ENCODE results near the gene FOXR1. TPM values are rescaled to one million over a fixed set of nuclear protein-coding genes. Genes with fewer than 3 reads are reported as not detected.
"Not testable (repeated sequence)": the region's sequence is repeated elsewhere in the genome, so short reads cannot be mapped to it uniquely, and the experiment has no call there.

Gene FOXR1
- total RNA-seq, 2 experiments from 2014 or later = not detected

DNA sequence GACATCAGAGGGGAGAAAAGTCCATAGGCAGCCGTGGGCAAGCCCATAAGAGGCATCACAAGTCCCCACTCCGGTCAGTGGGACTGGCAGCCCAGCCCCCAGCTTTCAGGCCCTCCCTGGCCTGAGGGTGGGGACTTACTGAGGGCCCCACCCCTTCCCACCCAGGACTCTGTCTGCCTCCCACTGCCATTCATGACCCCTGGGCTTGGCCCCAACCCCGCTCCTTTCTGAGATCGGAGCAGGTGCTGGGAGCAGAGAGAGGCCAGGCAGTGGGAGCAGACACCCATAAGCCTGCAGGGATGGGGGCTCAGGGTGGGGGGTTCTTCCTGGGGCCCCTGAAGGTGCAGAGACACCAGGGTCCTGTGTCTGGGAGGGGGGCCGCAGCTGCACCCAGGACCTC lies 10.4 kb upstream of the FOXR1 start:
- Mint-ChIP-seq H3K27me3 (no peaks in the 10 kb centered on the region), H3K4me3 (no peak overlapping the region), H3K27ac (no peak overlapping the region), H3K4me1 (ENCODE audit: low read depth) (peaks cover 3% of the 10 kb centered on the region), H3K36me3 (ENCODE audit: low read depth) (no peaks in the 10 kb centered on the region), H3K9me3 (no peaks in the 10 kb centered on the region)
- ATAC-seq = no peak
- TF ChIP-seq, protein P1, sequence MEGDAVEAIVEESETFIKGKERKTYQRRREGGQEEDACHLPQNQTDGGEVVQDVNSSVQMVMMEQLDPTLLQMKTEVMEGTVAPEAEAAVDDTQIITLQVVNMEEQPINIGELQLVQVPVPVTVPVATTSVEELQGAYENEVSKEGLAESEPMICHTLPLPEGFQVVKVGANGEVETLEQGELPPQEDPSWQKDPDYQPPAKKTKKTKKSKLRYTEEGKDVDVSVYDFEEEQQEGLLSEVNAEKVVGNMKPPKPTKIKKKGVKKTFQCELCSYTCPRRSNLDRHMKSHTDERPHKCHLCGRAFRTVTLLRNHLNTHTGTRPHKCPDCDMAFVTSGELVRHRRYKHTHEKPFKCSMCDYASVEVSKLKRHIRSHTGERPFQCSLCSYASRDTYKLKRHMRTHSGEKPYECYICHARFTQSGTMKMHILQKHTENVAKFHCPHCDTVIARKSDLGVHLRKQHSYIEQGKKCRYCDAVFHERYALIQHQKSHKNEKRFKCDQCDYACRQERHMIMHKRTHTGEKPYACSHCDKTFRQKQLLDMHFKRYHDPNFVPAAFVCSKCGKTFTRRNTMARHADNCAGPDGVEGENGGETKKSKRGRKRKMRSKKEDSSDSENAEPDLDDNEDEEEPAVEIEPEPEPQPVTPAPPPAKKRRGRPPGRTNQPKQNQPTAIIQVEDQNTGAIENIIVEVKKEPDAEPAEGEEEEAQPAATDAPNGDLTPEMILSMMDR (IDR thresholded peaks at IDR 0.05) = no peak
- no peak for DNase-seq
- intact Hi-C loops (cut with micrococcal nuclease) = no loop called here
- CTCF ChIA-PET = interaction anchor here (2.3 kb wide), 1 partner anchor 271 kb away, joined by 12 read pairs; no protein-coding TSS in a partner anchor
- POLR2A ChIA-PET = no interaction called here

DNA sequence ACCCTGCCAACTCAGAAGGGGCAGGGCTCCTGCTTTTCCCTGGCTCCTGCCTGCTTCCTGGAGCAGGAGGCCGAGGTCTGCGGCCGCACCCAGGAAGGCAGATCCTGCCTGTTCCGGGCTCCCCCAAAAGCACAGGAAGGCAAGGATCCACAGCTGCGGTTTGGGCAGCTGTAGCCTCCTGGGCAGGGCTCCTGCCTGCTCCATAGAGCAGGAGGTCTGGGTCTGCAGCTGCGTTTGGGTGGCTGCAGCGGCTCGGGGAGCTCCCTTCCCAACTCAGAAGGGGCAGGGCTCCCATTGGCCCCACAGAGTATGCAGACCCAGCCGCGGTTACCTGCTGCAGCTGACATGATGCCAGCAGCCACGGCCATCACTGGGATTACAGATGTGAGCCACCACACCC lies 10.0 kb upstream of the FOXR1 start:
- Mint-ChIP-seq H3K27me3 (no peaks in the 10 kb centered on the region), H3K4me3 (no peak overlapping the region), H3K27ac (no peak overlapping the region), H3K36me3 (ENCODE audit: low read depth) (no peaks in the 10 kb centered on the region), H3K4me1 (ENCODE audit: low read depth) (no peaks in the 10 kb centered on the region), H3K9me3 (no peaks in the 10 kb centered on the region)
- TF ChIP-seq, protein P1 (IDR thresholded peaks at IDR 0.05) = no peak
- no peak for DNase-seq
- no peak for ATAC-seq
- intact Hi-C loops (cut with micrococcal nuclease) = no loop called here
- POLR2A ChIA-PET = no interaction called here
- CTCF ChIA-PET = interaction anchor here (2.3 kb wide), 1 partner anchor 271 kb away, joined by 12 read pairs; no protein-coding TSS in a partner anchor

DNA sequence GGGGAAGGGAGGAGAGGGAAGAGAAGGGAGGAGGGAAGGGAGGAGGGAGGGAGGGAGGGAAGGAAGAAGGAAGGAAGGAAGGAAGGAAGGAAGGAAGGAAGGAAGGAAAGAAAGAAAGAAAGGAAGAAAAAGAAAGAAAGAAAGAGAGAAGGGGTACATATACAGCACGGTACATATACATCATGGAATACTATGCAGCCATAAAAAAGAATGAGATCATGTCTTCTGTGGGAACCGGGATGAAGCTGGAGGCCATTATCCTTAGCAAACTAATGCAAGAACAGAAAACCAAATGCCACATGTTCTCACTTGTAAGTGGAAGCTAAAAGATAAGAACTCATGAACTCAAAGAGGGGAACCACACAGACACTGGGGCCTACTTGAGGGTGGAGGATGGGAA lies 2.1 kb upstream of the FOXR1 start:
- DNase-seq; H3K27ac Mint-ChIP-seq; H3K27me3 Mint-ChIP-seq; ATAC-seq; H3K4me3 Mint-ChIP-seq; H3K9me3 Mint-ChIP-seq; H3K4me1 Mint-ChIP-seq (ENCODE audit: low read depth); POLR2A ChIA-PET; intact Hi-C loops (cut with micrococcal nuclease); H3K36me3 Mint-ChIP-seq (ENCODE audit: low read depth): not testable (repeated sequence)
- CTCF ChIA-PET = interaction anchor here (1.5 kb wide), 1 partner anchor 369 kb away, joined by 4 read pairs; no protein-coding TSS in a partner anchor

DNA sequence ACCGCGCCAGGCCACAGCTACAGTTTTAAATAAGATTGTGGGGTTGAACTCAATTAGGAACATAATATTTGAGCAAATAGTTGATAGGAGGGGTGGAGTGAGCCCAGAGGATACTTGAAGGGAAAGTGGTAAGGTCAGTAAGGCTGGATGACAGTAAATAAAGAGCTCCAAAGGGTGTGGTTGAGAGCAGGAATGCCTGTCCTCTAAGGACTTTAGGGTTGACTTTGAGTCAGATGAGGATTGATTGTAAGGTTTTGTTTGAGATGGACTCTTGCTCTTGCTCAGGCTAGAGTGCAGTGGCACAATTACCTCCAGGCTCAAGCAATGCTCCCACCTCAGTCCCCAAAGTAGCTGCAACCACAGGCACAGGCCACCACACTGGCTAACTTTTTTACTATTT lies 2.4 kb downstream of the FOXR1 start:
- H3K36me3 Mint-ChIP-seq (ENCODE audit: low read depth) = no peaks in the 10 kb centered on the region
- POLR2A ChIA-PET = interaction anchor here (0.8 kb wide), 1 partner anchor 40 kb away, joined by 3 read pairs; no protein-coding TSS in a partner anchor
- no peak overlapping the region for H3K4me3 Mint-ChIP-seq
- no peaks in the 10 kb centered on the region for H3K9me3 Mint-ChIP-seq
- intact Hi-C loops (cut with micrococcal nuclease) = no loop called here
- TF ChIP-seq, protein P1 (IDR thresholded peaks at IDR 0.05) = no peak
- peaks cover 13% of the 10 kb centered on the region for H3K27me3 Mint-ChIP-seq
- H3K27ac Mint-ChIP-seq = no peak overlapping the region
- no peaks in the 10 kb centered on the region for H3K4me1 Mint-ChIP-seq (ENCODE audit: low read depth)
- DNase-seq = no peak
- no peak for ATAC-seq
- CTCF ChIA-PET = interaction anchor here (1.2 kb wide), 1 partner anchor 17 kb away, joined by 3 read pairs; no protein-coding TSS in a partner anchor

DNA sequence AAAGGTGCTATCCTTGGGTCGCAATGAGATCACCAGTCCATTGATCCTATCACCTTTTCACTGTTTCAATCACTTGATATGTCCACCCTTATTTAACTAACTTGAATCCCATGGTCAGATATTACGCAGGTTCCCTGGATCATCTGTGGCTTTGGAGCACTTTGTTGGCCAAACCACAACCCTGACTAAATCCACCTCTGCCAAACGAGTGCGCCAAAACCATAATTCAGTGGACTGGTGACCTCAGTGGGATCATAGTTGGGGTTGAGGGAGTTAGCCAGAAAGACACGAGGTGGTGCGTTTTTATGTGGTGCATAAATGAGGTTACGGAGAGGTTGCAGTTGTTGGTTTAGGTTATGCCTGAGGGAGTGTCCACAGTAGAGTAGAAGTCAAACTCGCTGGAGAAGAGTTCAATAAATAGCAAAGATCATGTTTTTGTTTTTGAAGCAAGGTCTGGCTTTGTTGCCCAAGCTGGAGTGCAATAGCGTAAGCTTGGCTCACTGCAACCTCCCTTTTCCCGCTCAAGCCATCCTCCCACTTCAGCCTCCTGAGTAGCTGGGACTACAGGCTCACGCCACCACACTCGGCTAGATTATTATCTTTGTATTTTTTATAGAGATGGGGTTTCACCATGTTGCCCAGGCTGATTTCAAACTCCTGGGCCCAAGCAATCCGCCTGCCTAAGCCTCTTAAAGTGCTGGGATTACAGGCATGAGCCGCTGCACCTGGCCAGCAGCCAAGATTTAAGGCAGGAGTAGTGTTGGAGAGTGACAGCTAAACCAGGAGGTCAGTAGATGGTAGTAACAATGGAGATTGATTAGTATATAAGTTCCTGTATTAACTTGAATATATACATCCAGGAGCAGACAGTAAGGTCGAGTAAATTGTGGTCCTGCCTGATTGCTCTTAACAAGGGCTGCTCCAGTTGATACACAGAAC lies 4.5 kb downstream of the FOXR1 start:
- no peaks in the 10 kb centered on the region for H3K36me3 Mint-ChIP-seq (ENCODE audit: low read depth)
- CTCF ChIA-PET = interaction anchor here (0.6 to 0.9 kb wide), 2 partner anchors 19 to 893 kb away, joined by 3 read pairs; no protein-coding TSS in a partner anchor
- peaks cover 10% of the 10 kb centered on the region for H3K27me3 Mint-ChIP-seq
- no peak overlapping the region for H3K4me3 Mint-ChIP-seq
- DNase-seq = no peak
- H3K4me1 Mint-ChIP-seq (ENCODE audit: low read depth) = no peaks in the 10 kb centered on the region
- no peak overlapping the region for H3K27ac Mint-ChIP-seq
- H3K9me3 Mint-ChIP-seq = no peaks in the 10 kb centered on the region
- intact Hi-C loops (cut with micrococcal nuclease) = no loop called here
- ATAC-seq = no peak
- POLR2A ChIA-PET = interaction anchor here (0.6 kb wide), 1 partner anchor 437 kb away, joined by 3 read pairs; no protein-coding TSS in a partner anchor
- TF ChIP-seq, protein P1 (IDR thresholded peaks at IDR 0.05) = no peak

All from activated CD8-positive, alpha-beta T cell treated with anti-CD3 and anti-CD28 coated beads for 36 hours (primary cell).